Measurements from ENCODE around the gene SH2D2A.
"Not testable (repeated sequence)": the region's sequence is repeated elsewhere in the genome, so short reads cannot be mapped to it uniquely, and the experiment has no call there.

SH2D2A gene

GRCh38 chr1:156767101-156767878 is 49.4 kb downstream of the SH2D2A start, which contains the start of gene PRCC:
Gene PRCC (plus strand): TSS chr1:156767535. CDS start chr1:156767772, 237 bp downstream.
- peak; percentile 100 for DNase-seq

DNA sequence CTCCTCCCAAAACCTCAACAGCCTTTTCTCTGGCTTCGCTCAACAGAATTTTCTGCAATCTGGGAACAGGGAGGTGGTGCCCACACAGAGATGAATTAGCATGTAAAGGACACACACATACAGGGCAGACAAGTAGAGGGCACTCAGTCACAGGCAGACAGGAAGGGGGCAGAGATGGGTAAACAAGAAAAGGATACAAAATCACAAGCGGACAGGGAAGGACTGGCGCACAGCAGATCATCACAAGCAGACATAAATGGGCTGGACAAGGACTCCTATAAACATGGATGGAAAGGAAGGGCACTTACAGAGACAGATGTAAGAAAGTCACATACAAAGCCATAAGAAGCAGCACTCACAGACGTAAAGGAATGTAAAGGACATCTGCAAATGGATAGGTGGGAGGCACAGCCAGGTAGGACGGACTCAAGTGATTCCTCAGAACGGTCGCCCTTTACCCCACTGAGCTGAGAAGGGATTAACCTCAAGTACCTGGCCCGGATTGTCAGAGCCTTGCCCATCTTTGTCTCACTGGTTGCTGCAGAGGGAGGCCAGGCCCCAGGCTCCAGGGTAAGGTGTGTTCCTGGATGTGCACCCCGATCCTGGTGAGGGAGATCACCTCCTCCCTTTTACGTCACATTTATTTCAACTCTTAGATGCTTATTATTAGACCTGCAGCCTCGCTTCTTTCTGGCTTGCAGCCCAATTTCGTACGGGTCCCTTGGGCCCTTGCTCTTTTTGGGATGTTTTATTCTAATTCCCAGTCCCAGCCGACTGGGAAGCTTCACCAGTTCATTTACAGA is 50.1 kb downstream of the SH2D2A start:
- DNase-seq = peak; percentile 51

DNA sequence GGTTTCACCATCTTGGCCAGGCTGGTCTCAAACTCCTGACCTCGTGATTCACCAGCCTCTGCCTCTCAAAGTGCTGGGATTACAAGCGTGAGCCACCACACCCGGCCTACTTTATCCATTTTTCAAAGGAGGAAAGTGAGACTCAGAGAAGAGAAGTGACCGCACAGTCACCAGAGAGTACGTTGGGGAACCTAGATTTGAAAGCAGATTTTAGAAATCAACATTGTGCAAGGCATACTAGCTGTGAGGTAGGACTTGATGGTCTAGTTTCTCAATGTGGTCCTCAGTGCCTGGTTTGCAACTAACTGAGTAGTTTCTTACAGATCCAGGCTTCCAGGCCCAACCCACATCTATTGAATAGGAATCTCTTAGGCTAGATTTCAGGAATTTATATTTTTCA is 51.0 kb downstream of the SH2D2A start:
- DNase-seq = no peak

DNA sequence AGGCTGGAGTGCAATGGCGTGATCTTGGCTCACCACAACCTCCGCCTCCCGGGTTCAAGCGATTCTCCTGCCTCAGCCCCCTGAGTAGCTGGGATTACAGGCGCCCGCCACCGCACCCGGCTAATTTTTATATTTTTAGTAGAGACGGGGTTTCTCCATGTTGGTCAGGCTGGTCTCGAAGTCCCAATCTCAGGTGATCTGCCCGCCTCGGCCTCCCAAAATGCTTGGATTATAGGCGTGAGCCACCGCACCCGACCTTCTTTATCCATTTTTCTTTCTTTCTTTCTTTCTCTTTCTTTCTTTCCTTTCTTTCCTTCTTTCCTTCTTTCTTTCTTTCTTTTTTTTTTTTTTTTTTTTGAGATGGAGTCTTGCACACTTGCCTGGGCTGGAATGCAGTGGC is 51.5 kb downstream of the SH2D2A start:
- DNase-seq = not testable (repeated sequence)

GRCh38 chr1:156760796-156761104 is 55.9 kb downstream of the SH2D2A start:
- no peak for DNase-seq

DNA sequence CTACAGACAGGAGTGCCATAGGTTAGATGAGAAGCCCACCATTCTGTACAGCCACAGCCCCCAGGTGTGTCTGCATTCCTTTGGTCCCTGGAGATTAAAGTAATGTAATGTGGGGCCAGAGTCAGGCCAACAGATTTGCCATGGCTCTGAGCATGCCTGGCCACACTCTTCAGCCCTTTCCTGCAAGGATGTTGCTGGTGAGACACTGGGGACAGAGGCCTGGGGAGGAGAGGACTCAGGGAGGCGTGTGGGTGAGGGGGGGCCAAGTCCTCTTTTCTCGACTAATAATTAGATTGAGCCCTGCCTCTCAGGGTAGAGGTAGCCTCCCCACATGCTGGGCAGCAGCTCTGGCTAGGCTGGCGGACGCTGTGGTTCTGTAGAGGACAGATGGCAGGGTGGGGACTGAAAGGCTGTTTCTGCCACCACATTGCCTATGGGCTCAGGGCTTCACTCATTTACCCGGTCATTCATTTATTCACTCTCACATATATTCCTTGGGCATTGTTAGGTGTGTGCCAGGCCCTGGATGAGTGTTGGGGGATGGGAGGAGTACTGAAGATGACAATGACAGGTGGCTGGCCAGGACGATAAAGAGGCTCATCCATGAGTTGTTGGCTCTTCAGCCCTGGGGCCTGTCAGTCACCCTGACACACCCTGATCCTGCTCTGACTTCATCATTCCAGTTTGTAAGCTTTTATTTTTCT is 56.4 kb downstream of the SH2D2A start:
- peak; percentile 83 for DNase-seq

GRCh38 chr1:156757572-156758253 is 58.9 kb downstream of the SH2D2A start:
- not testable (repeated sequence) for DNase-seq

DNA sequence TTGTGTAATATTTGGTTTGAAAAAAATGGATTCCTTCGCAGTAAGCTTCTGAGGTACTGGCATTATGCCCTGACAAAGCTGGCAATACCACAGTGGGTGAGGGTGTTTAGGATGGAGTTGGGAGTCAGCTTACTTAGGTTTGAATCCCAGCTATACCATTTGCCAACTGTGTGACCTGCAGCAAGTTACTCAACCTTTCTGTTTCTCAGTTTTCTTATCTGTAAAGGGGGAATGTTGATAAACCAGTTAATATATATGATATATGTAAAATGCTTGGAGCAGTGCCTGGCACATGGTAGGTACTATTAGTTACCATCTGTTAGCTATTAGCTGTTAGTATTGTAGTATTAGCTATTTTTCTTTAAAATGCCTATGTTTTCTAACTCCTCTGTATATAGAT is 60.3 kb downstream of the SH2D2A start:
- no peak for DNase-seq
